HCT116 (cell line): ENCODE data around the gene ZMYND12.

ENCODE experiments used
- CEBPB ChIP-seq: IDR thresholded peaks from 2 replicates; pipeline ENCODE4 v1.6.1; 2012; ENCODE audit warnings: low read depth
- ELF1 ChIP-seq: IDR thresholded peaks from 2 replicates; pipeline ENCODE4 v1.6.1; 2012; ENCODE audit warnings: low read depth, borderline replicate concordance
- EZH2 ChIP-seq: fragments of 200-600 bp; sonication (generic); IDR thresholded peaks from 2 replicates; pipeline ENCODE4 v1.6.1; 2017; ENCODE audit warnings: antibody characterized with exemption, mixed run types
- EZH2phosphoT487 ChIP-seq: fragments of 200-600 bp; IDR thresholded peaks from 2 replicates; pipeline ENCODE4 v1.6.1; 2018; ENCODE audit warnings: antibody characterized with exemption, borderline replicate concordance
- POLR2A ChIP-seq: IDR thresholded peaks from 2 replicates; pipeline ENCODE4 v1.7.0; 2011; ENCODE audit warnings: borderline replicate concordance; ENCODE audit not compliant: insufficient read depth, insufficient read length; ENCODE audit errors: extremely low read depth
- POLR2AphosphoS5 ChIP-seq: IDR thresholded peaks from 2 replicates; pipeline ENCODE4 v1.6.1; 2011; ENCODE audit warnings: mild to moderate bottlenecking, low read depth, low read length, moderate library complexity
- RAD21 ChIP-seq: IDR thresholded peaks from 2 replicates; pipeline ENCODE4 v1.6.1; 2012; ENCODE audit warnings: low read depth, mild to moderate bottlenecking
- REST ChIP-seq: IDR thresholded peaks from 2 replicates; pipeline ENCODE4 v1.6.1; 2012; ENCODE audit warnings: low read depth
- TCF7L2 ChIP-seq: IDR thresholded peaks from 2 replicates; pipeline ENCODE4 v1.7.0; 2011; ENCODE audit warnings: borderline replicate concordance, inconsistent platforms; ENCODE audit not compliant: insufficient read depth, insufficient read length; ENCODE audit errors: extremely low read depth
- YY1 ChIP-seq: IDR thresholded peaks from 2 replicates; pipeline ENCODE4 v1.6.1; 2011; ENCODE audit warnings: low read length, low read depth, moderate library complexity, mild to moderate bottlenecking; ENCODE audit not compliant: insufficient replicate concordance; ENCODE audit errors: extremely low read depth
- ZNF274 ChIP-seq: fragments of 200-500 bp; sonication (Bioruptor generic); IDR thresholded peaks from 2 replicates; pipeline ENCODE4 v1.6.1; 2014; ENCODE audit warnings: mild to moderate bottlenecking, low read depth, low read length, inconsistent platforms
- TF ChIP-seq, protein P1 (sequence below), 3 experiments: fragments of 200-600 bp in 1 of 3; sonication (generic) in 1 of 3; IDR thresholded peaks in 2 of 3; conservative IDR thresholded peaks in 1 of 3; 2 replicates each; pipeline ENCODE4 v1.5.1; 2012 to 2017; ENCODE audit warnings: low read depth in 2 of 3, low read length in 2 of 3, antibody characterized with exemption in 1 of 3, borderline replicate concordance in 1 of 3, control low read depth in 1 of 3, mild to moderate bottlenecking in 1 of 3, mixed read lengths in 1 of 3, mixed run types in 1 of 3, moderate library complexity in 1 of 3; ENCODE audit not compliant: insufficient read depth in 1 of 3
- TF ChIP-seq, protein P2 (sequence below): IDR thresholded peaks from 2 replicates; pipeline ENCODE4 v1.6.1; 2012

DNA sequence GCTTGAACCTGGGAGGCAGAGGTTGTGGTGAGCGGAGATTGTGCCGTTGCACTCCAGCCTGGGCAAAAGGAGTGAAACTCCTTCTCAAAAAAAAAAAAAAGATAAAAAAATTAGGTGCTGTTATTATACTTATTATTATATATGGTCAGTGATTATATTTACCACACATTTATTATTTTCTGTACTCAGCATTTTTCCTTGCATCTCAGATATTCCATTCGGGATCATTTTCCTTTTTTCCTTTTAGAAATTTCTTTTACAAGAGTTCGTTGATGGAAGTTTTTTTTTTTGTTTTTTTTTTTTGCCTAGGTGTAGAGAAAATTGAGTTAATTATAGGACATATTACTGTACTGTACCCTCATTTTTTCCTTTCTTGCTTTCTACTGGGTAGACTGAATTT, 20.8 kb upstream of the ZMYND12 start:
- TF ChIP-seq, protein P1, sequence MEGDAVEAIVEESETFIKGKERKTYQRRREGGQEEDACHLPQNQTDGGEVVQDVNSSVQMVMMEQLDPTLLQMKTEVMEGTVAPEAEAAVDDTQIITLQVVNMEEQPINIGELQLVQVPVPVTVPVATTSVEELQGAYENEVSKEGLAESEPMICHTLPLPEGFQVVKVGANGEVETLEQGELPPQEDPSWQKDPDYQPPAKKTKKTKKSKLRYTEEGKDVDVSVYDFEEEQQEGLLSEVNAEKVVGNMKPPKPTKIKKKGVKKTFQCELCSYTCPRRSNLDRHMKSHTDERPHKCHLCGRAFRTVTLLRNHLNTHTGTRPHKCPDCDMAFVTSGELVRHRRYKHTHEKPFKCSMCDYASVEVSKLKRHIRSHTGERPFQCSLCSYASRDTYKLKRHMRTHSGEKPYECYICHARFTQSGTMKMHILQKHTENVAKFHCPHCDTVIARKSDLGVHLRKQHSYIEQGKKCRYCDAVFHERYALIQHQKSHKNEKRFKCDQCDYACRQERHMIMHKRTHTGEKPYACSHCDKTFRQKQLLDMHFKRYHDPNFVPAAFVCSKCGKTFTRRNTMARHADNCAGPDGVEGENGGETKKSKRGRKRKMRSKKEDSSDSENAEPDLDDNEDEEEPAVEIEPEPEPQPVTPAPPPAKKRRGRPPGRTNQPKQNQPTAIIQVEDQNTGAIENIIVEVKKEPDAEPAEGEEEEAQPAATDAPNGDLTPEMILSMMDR (IDR thresholded peaks at IDR 0.05 in 2 of 3, conservative IDR thresholded peaks at IDR 0.05 in 1 of 3; ENCODE audit: borderline replicate concordance in 1 of 3, insufficient read depth in 1 of 3, low read depth in 2 of 3, low read length in 2 of 3): no peak
- TF ChIP-seq EZH2 (no peak), ZNF274 (no peak), EZH2phosphoT487 (no peak), YY1 (no peak), REST (no peak), CEBPB (no peak), POLR2A (no peak), RAD21 (no peak), POLR2AphosphoS5 (no peak), ELF1 (no peak), TCF7L2 (no peak)
- TF ChIP-seq, protein P2, sequence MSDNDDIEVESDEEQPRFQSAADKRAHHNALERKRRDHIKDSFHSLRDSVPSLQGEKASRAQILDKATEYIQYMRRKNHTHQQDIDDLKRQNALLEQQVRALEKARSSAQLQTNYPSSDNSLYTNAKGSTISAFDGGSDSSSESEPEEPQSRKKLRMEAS: no peak
